KMS-11 (cell line): ENCODE measurements around the gene ZDHHC18.

ENCODE experiments used
- H2AFZ ChIP-seq: fragments of 200-600 bp; sonication (generic); 2 replicates; pipeline ENCODE4 v1.6.1; 2016; ENCODE audit warnings: antibody characterized with exemption, mixed run types, low read depth
- H3K27ac ChIP-seq: fragments of 200-600 bp; sonication (generic); 2 replicates; pipeline ENCODE4 v1.6.1; 2016; ENCODE audit warnings: mild to moderate bottlenecking, mixed run types
- H3K27me3 ChIP-seq: fragments of 200-600 bp; sonication (generic); 2 replicates; pipeline ENCODE4 v1.6.1; 2017; ENCODE audit warnings: mild to moderate bottlenecking, low read depth, mixed run types, moderate library complexity; ENCODE audit not compliant: insufficient read depth
- H3K36me3 ChIP-seq: fragments of 200-600 bp; sonication (generic); 2 replicates; pipeline ENCODE4 v1.6.1; 2017; ENCODE audit warnings: mild to moderate bottlenecking, mixed run types; ENCODE audit not compliant: insufficient read depth
- H3K4me1 ChIP-seq: fragments of 200-600 bp; sonication (generic); 2 replicates; pipeline ENCODE4 v1.6.1; 2016; ENCODE audit warnings: mild to moderate bottlenecking, low read depth, mixed run types; ENCODE audit not compliant: poor library complexity, severe bottlenecking
- H3K4me2 ChIP-seq: fragments of 200-600 bp; sonication (generic); 2 replicates; pipeline ENCODE4 v1.7.0; 2016; ENCODE audit warnings: mild to moderate bottlenecking, mixed run types
- H3K4me3 ChIP-seq: fragments of 200-600 bp; sonication (generic); IDR thresholded peaks from 2 replicates; pipeline ENCODE4 v1.6.1; 2017; ENCODE audit warnings: low read depth, low read length, mixed read lengths; ENCODE audit not compliant: insufficient read depth
- H3K79me2 ChIP-seq: fragments of 200-600 bp; sonication (generic); 2 replicates; pipeline ENCODE4 v1.6.1; 2016; ENCODE audit warnings: low read depth, mixed run types; ENCODE audit not compliant: insufficient read depth
- H3K9ac ChIP-seq: fragments of 200-600 bp; sonication (generic); 2 replicates; pipeline ENCODE4 v1.6.1; 2016; ENCODE audit warnings: mild to moderate bottlenecking, mixed run types
- H4K20me1 ChIP-seq: fragments of 200-600 bp; sonication (generic); 2 replicates; pipeline ENCODE4 v1.6.1; 2016; ENCODE audit warnings: mild to moderate bottlenecking, mixed run types; ENCODE audit not compliant: insufficient read depth
- TF ChIP-seq, protein P1 (sequence below): fragments of 200-600 bp; sonication (generic); conservative IDR thresholded peaks from 2 replicates; pipeline ENCODE4 v1.6.1; 2017; ENCODE audit warnings: low read depth, mild to moderate bottlenecking, antibody characterized with exemption, low read length, moderate library complexity, mixed read lengths

Gene ZDHHC18

DNA sequence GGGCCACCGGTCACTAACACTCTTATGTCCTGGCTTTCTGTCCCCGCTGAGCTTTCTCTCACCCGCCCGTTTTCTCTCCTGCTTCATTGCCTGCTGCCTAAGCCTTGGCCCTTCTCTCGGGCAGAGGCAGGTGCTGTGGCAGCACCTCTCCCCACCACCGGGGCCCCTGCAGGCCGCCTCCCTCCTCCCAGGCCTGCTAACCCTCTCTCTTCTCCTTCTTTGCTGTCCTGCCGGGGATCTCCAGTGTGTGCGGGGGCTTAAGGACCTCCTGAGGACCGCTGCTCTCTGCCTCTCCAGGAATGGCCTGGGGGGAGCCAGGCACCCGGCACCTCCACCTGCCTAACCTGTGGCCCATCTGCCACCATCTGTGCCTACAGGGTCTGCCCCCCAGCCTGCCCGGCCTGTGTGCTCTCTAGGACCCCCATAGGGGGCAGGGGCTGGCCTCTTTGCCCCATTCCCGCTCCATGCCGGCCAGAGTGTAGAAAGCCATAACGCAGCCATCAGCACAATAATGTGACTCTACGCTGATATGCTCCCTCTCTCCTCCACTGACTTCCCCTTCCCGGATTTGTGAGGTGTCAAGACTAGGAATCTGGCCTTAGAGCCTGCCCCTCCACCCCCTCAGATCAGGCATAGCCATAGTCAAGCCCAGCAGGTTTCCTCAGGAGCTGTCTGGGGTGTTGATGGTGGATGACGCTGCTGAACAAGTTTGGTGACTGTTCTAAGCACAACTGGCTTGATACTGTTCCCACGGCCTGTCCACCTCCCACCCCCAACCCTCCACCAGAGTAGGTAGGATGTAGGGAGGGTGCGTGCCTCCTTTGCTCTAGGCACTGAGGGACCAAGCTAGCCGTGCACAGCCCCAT lies 30.3 kb downstream of the ZDHHC18 start:
- Histone ChIP-seq H3K4me1 (peaks cover 7% of the 10 kb centered on the region), H3K9ac (no peak overlapping the region), H3K36me3 (no peaks in the 10 kb centered on the region), H4K20me1 (no peaks in the 10 kb centered on the region), H3K27ac (no peak overlapping the region), H3K4me3 (no peak overlapping the region), H2AFZ (no peak overlapping the region), H3K79me2 (no peaks in the 10 kb centered on the region), H3K4me2 (no peak overlapping the region), H3K27me3 (no peaks in the 10 kb centered on the region)
- TF ChIP-seq, protein P1, sequence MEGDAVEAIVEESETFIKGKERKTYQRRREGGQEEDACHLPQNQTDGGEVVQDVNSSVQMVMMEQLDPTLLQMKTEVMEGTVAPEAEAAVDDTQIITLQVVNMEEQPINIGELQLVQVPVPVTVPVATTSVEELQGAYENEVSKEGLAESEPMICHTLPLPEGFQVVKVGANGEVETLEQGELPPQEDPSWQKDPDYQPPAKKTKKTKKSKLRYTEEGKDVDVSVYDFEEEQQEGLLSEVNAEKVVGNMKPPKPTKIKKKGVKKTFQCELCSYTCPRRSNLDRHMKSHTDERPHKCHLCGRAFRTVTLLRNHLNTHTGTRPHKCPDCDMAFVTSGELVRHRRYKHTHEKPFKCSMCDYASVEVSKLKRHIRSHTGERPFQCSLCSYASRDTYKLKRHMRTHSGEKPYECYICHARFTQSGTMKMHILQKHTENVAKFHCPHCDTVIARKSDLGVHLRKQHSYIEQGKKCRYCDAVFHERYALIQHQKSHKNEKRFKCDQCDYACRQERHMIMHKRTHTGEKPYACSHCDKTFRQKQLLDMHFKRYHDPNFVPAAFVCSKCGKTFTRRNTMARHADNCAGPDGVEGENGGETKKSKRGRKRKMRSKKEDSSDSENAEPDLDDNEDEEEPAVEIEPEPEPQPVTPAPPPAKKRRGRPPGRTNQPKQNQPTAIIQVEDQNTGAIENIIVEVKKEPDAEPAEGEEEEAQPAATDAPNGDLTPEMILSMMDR: no peak

DNA sequence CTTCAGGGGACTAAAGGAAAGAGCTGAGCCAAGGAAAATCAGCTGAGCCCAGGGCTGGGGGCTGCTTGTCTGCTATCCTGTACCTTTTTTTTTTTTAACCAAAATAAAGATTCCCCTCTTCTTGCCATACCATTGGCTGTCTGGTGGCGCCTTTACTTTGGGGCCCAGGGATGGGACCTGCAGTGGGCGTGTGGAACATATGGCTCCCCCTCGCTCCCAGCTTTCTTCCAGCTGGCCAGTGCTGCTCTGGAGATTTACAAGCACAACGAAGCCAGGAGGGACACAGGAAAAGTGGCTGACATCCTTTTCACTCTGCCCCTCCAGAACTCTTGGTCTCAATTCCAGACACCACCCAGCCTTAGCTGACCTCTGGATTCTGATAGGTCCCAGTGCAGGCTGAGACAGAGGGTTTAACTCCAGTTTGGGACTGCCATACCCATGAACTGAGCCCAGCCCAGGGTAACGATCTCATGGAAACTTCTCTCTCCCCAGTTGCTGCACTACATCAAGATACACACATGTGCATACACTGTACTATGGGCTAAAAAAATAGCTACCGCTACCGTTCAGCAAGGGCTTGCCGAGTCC lies 31.1 kb downstream of the ZDHHC18 start:
- no peak overlapping the region for H3K9ac ChIP-seq
- no peaks in the 10 kb centered on the region for H3K36me3 ChIP-seq
- H3K4me1 ChIP-seq: peaks cover 8% of the 10 kb centered on the region
- no peaks in the 10 kb centered on the region for H3K79me2 ChIP-seq
- H3K4me3 ChIP-seq: no peak overlapping the region
- H3K27ac ChIP-seq: no peak overlapping the region
- no peaks in the 10 kb centered on the region for H3K27me3 ChIP-seq
- H4K20me1 ChIP-seq: no peaks in the 10 kb centered on the region
- no peak overlapping the region for H2AFZ ChIP-seq
- TF ChIP-seq, protein P1: no peak
- no peak overlapping the region for H3K4me2 ChIP-seq

DNA sequence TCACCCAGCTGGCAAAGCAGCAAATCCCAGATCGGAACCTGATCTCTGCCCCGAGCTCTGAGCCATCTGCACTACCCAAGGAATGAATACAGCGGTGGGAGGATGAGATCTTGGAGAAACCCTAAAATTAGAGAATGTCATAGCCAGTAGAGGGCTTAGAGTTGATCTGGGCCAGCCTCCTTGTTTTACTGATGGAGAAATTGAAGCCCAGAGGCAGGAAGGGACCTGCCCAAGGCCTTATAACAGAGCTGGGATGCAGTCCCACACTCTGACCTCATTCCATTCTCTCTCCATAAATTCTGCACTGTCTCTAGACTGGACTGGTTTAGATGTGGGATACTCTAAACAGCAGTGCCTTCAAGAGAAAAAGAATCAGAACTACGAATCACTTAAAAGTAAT lies 31.7 kb downstream of the ZDHHC18 start:
- no peak overlapping the region for H3K4me2 ChIP-seq
- H3K4me3 ChIP-seq: no peak overlapping the region
- H4K20me1 ChIP-seq: no peaks in the 10 kb centered on the region
- no peaks in the 10 kb centered on the region for H3K27me3 ChIP-seq
- H3K27ac ChIP-seq: no peak overlapping the region
- no peaks in the 10 kb centered on the region for H3K79me2 ChIP-seq
- no peaks in the 10 kb centered on the region for H3K36me3 ChIP-seq
- H2AFZ ChIP-seq: no peak overlapping the region
- TF ChIP-seq, protein P1: no peak
- H3K9ac ChIP-seq: no peak overlapping the region
- H3K4me1 ChIP-seq: peaks cover 9% of the 10 kb centered on the region

DNA sequence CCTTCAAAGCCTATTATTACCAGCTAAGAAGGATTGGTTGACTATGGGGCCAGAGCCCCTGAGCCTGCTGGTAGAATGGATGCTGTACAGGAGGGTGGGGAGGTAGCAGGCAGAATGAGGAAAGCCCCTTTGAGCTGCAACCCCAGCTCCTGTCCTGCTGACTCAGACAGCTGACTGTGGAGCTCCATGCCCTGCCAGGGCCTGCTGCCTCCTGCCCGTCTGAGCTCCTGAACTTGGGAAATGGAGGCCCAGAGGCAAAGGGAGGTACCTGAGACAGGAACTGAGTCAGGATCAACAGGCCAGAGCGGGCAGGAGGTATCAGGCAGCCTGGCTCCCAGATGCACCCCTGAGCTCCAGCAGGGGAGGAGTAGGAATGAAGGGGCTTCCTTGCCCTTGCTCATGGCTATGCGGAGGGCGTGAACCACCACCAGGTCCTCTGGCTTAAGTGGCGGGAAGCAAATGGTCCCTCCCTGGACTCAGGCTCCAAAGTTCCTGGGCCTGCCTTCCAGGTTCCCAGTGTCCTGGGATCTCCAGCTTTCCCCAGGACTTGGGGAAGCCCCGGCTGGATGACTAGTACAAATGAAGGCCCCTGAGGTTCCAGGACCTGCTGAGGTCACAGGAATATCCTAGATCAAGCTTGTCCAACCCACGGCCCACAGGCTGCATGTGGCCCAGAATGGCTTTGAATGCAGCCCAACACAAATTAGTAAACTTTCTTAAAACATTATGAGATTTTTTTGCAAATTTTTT lies 32.6 kb downstream of the ZDHHC18 start:
- no peaks in the 10 kb centered on the region for H3K27me3 ChIP-seq
- H4K20me1 ChIP-seq: no peaks in the 10 kb centered on the region
- no peak overlapping the region for H3K4me2 ChIP-seq
- TF ChIP-seq, protein P1: no peak
- peaks cover 8% of the 10 kb centered on the region for H3K4me1 ChIP-seq
- H2AFZ ChIP-seq: no peak overlapping the region
- no peaks in the 10 kb centered on the region for H3K36me3 ChIP-seq
- H3K27ac ChIP-seq: no peak overlapping the region
- no peaks in the 10 kb centered on the region for H3K79me2 ChIP-seq
- H3K9ac ChIP-seq: no peak overlapping the region
- H3K4me3 ChIP-seq: no peak overlapping the region
